Measurements from ENCODE around the gene C12orf57. TPM values are rescaled to one million over a fixed set of nuclear protein-coding genes. Genes with fewer than 3 reads are reported as not detected.
A peak's percentile ranks its signal among the peaks of the same experiment; 100 is the strongest.

Gene C12orf57
- total and polyA plus RNA-seq, 2 of the 13 experiments (the other 11 are each of a cell fraction or from before 2014, with no cell fraction given): 84.0 to 287 TPM

DNA sequence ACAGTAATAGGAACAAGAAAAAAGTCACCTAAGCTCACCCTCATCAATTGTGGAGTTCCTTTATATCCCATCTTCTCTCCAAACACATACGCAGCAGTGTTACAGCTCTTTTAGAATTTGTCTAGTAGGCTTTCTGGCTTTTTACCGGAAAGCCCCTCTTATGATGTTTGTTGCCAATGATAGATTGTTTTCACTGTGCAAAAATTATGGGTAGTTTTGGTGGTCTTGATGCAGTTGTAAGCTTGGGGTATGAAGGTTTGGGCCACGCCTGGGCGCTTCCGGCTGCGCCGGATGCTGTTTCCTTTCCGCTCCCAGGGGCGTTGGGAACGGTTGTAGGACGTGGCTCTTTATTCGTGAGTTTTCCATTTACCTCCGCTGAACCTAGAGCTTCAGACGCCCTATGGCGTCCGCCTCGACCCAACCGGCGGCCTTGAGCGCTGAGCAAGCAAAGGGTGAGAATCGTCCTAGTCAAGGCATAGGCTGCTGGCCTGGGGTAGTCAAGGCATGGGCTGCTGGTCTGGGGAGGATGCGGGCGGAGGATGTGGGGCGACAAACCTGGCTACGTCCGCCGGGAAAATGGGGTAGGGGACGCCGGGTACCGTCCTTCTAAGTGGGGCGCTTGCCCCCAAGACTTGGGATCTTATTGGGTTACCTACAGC, at the start of gene C12orf57, which contains the start of gene RNU7-1 (continued):
- TF ChIP-seq, protein P1, sequence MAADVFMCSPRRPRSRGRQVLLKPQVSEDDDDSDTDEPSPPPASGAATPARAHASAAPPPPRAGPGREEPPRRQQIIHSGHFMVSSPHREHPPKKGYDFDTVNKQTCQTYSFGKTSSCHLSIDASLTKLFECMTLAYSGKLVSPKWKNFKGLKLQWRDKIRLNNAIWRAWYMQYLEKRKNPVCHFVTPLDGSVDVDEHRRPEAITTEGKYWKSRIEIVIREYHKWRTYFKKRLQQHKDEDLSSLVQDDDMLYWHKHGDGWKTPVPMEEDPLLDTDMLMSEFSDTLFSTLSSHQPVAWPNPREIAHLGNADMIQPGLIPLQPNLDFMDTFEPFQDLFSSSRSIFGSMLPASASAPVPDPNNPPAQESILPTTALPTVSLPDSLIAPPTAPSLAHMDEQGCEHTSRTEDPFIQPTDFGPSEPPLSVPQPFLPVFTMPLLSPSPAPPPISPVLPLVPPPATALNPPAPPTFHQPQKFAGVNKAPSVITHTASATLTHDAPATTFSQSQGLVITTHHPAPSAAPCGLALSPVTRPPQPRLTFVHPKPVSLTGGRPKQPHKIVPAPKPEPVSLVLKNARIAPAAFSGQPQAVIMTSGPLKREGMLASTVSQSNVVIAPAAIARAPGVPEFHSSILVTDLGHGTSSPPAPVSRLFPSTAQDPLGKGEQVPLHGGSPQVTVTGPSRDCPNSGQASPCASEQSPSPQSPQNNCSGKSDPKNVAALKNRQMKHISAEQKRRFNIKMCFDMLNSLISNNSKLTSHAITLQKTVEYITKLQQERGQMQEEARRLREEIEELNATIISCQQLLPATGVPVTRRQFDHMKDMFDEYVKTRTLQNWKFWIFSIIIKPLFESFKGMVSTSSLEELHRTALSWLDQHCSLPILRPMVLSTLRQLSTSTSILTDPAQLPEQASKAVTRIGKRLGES (CRISPR knock-in tag; IDR thresholded peaks at IDR 0.05; ENCODE audit: borderline replicate concordance): no peak
- TF ChIP-seq NPAS2 (CRISPR knock-in tag; IDR thresholded peaks at IDR 0.05; ENCODE audit: borderline replicate concordance): no peak
- peak; percentile 82; the same call in 1 of the 2 replicates for TF ChIP-seq JUN (CRISPR knock-in tag; IDR thresholded peaks at IDR 0.05)
- TF ChIP-seq SATB2 (CRISPR knock-in tag; IDR thresholded peaks at IDR 0.05): no peak
- peak; percentile 84; the same call in 1 of the 2 replicates for TF ChIP-seq ZNF709 (CRISPR knock-in tag; IDR thresholded peaks at IDR 0.05)
- TF ChIP-seq ONECUT2 (CRISPR knock-in tag; IDR thresholded peaks at IDR 0.05): no peak
- peak; percentile 91 for TF ChIP-seq ZBTB3 (CRISPR knock-in tag; IDR thresholded peaks at IDR 0.05; ENCODE audit: borderline replicate concordance, low read depth)
- TF ChIP-seq, protein P2, sequence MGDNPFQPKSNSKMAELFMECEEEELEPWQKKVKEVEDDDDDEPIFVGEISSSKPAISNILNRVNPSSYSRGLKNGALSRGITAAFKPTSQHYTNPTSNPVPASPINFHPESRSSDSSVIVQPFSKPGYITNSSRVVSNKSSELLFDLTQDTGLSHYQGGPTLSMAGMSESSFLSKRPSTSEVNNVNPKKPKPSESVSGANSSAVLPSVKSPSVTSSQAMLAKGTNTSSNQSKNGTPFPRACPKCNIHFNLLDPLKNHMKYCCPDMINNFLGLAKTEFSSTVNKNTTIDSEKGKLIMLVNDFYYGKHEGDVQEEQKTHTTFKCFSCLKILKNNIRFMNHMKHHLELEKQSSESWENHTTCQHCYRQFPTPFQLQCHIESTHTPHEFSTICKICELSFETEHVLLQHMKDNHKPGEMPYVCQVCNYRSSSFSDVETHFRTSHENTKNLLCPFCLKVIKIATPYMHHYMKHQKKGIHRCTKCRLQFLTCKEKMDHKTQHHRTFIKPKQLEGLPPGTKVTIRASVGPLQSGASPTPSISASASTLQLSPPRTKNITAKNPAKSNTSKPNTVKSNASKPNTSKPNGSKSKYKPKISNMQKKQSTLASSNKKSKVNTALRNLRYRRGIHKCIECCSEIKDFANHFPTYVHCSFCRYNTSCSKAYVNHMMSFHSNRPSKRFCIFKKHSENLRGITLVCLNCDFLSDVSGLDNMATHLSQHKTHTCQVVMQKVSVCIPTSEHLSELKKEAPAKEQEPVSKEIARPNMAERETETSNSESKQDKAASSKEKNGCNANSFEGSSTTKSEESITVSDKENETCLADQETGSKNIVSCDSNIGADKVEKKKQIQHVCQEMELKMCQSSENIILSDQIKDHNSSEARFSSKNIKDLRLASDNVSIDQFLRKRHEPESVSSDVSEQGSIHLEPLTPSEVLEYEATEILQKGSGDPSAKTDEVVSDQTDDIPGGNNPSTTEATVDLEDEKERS (CRISPR knock-in tag; IDR thresholded peaks at IDR 0.05): no peak
- peak; percentile 76; the same call in 1 of the 2 replicates for TF ChIP-seq BRCA1 (CRISPR knock-in tag; IDR thresholded peaks at IDR 0.05)
- TF ChIP-seq, protein P3, sequence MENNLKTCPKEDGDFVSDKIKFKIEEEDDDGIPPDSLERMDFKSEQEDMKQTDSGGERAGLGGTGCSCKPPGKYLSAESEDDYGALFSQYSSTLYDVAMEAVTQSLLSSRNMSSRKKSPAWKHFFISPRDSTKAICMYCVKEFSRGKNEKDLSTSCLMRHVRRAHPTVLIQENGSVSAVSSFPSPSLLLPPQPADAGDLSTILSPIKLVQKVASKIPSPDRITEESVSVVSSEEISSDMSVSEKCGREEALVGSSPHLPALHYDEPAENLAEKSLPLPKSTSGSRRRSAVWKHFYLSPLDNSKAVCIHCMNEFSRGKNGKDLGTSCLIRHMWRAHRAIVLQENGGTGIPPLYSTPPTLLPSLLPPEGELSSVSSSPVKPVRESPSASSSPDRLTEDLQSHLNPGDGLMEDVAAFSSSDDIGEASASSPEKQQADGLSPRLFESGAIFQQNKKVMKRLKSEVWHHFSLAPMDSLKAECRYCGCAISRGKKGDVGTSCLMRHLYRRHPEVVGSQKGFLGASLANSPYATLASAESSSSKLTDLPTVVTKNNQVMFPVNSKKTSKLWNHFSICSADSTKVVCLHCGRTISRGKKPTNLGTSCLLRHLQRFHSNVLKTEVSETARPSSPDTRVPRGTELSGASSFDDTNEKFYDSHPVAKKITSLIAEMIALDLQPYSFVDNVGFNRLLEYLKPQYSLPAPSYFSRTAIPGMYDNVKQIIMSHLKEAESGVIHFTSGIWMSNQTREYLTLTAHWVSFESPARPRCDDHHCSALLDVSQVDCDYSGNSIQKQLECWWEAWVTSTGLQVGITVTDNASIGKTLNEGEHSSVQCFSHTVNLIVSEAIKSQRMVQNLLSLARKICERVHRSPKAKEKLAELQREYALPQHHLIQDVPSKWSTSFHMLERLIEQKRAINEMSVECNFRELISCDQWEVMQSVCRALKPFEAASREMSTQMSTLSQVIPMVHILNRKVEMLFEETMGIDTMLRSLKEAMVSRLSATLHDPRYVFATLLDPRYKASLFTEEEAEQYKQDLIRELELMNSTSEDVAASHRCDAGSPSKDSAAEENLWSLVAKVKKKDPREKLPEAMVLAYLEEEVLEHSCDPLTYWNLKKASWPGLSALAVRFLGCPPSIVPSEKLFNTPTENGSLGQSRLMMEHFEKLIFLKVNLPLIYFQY (CRISPR knock-in tag; IDR thresholded peaks at IDR 0.05; ENCODE audit: borderline replicate concordance): peak; percentile 81; the same call in 1 of the 2 replicates
- peak; percentile 82; the same call in 1 of the 2 replicates for TF ChIP-seq HMG20B (CRISPR knock-in tag; conservative IDR thresholded peaks at IDR 0.05)
- TF ChIP-seq ZFP36L1 (CRISPR knock-in tag; IDR thresholded peaks at IDR 0.05): peak; percentile 76; the same call in 1 of the 2 replicates
- peak; percentile 81 for TF ChIP-seq RAD21 (CRISPR knock-in tag; IDR thresholded peaks at IDR 0.05)
- peak; percentile 82; the same call in 1 of the 2 replicates for TF ChIP-seq HDAC6 (IDR thresholded peaks at IDR 0.05; ENCODE audit: low read depth, low read length)
- TF ChIP-seq HNRNPUL1 (IDR thresholded peaks at IDR 0.05; ENCODE audit: low read depth, low read length): no peak
- TF ChIP-seq MTF1 (CRISPR knock-in tag; IDR thresholded peaks at IDR 0.05): peak; percentile 72; the same call in 1 of the 2 replicates
- TF ChIP-seq ZNF296 (CRISPR knock-in tag; conservative IDR thresholded peaks at IDR 0.05): no peak
- TF ChIP-seq NR2F2 (IDR thresholded peaks at IDR 0.05; ENCODE audit: borderline replicate concordance, low read depth): peak; percentile 68; the same call in 1 of the 2 replicates
- TF ChIP-seq NFKBIZ (CRISPR knock-in tag; IDR thresholded peaks at IDR 0.05): peak; percentile 74
- no peak for TF ChIP-seq TGIF2 (CRISPR knock-in tag; IDR thresholded peaks at IDR 0.05)
- TF ChIP-seq SIX1 (CRISPR knock-in tag; IDR thresholded peaks at IDR 0.05; ENCODE audit: borderline replicate concordance): peak; percentile 73
